Immature natural killer cell (primary cell): Measurements from ENCODE around the gene CCDC186. TPM values are rescaled to one million over a fixed set of nuclear protein-coding genes. Genes with fewer than 3 reads are reported as not detected.

Experiments
- DNase-seq, 3 donors: peaks; one replicate each; pipeline ENCODE4 v3.0.0; 2022; ENCODE audit warnings: mixed read lengths in 1 of 3
- H3K27ac Mint-ChIP-seq, 6 donors: one replicate each; pipeline ENCODE4 v1.8.0; 2020; ENCODE audit warnings: mixed read lengths in 6 of 6, mild to moderate bottlenecking in 5 of 6, inconsistent platforms in 4 of 6, moderate library complexity in 3 of 6
- H3K27me3 Mint-ChIP-seq, 3 donors: one replicate each; pipeline ENCODE4 v1.8.0; 2020 to 2021; ENCODE audit warnings: low read depth in 3 of 3, mild to moderate bottlenecking in 3 of 3, mixed read lengths in 3 of 3, moderate library complexity in 3 of 3, inconsistent platforms in 1 of 3
- H3K36me3 Mint-ChIP-seq, 3 donors: one replicate each; pipeline ENCODE4 v1.8.0; 2020; ENCODE audit warnings: mixed read lengths in 3 of 3, inconsistent platforms in 2 of 3, mild to moderate bottlenecking in 2 of 3
- H3K4me1 Mint-ChIP-seq, 2 donors: one replicate each; pipeline ENCODE4 v1.8.0; 2020; ENCODE audit warnings: inconsistent platforms in 2 of 2, mild to moderate bottlenecking in 2 of 2, mixed read lengths in 2 of 2, moderate library complexity in 1 of 2
- H3K4me3 Mint-ChIP-seq, 5 donors: one replicate each; pipeline ENCODE4 v1.8.0; 2020; ENCODE audit warnings: mild to moderate bottlenecking in 5 of 5, mixed read lengths in 5 of 5, inconsistent platforms in 3 of 5, moderate library complexity in 3 of 5
- H3K9me3 Mint-ChIP-seq, 6 donors: one replicate each; pipeline ENCODE4 v1.8.0; 2020; ENCODE audit warnings: mild to moderate bottlenecking in 6 of 6, mixed read lengths in 6 of 6, inconsistent platforms in 4 of 6, moderate library complexity in 3 of 6
- polyA plus RNA-seq, 3 donors: library from polyadenylated mRNA; unstranded; fragments of 300-500 nt; fragmentation: Illumina TruSeq; gene quantifications; one replicate each; pipeline ENCODE4 v1.2.3, GENCODE V29; 2021

The CCDC186 gene
- 10 to 100 TPM; 18.2 to 24.3 (median 20.0) TPM for polyA plus RNA-seq

DNA sequence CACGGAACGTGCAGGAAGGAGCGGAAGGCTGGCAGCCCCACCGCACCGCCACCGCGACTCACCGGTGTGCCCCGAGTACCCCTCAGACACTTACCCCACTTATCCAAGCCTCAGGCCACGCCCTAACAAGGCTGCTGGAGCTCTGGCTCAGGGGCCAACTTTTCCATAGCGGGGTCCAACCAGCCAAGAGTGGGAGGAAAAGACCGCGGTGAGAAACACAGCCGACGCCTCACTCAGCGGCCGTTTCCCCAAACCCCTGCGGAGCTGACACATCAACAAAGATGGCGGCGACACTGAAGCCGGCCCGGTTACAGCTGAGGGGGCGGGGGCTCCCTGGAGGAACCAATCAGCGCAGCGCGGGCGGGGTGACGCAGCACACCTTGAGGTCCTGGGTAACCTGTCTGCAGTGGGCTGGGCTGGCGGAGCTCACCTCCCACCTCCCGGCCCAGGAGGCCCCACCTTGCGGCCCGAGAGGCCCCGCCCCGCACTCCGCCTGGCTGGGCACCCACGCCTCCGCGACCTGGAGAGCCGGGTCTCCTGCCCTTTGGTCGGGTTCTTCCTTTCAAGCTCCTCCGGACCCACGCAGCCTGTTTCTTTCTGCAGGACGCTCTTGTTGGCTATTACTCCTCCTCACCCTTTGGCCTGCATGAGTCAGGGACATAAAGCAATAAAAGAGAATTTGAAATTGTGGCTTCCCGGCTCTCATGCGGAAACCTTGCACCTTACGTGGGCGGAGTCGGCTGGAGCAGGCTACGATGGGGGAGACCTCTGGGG, at the start of gene CCDC186:
CCDC186 (minus strand) TSS at position 283 of the 774 bp plus-strand sequence. CDS start 10,935 bp downstream, outside the sequence.
- peak within 1 kb of the TSS; percentile 88 to 99 (median 95) for H3K4me3 Mint-ChIP-seq
- peaks cover 37 to 53% of the 10 kb centered on the region in 2 donors for H3K4me1 Mint-ChIP-seq
- H3K9me3 Mint-ChIP-seq = no peaks in the 10 kb centered on the region
- H3K36me3 Mint-ChIP-seq = no peaks in the 10 kb centered on the region
- H3K27me3 Mint-ChIP-seq = peaks cover 6 to 13% (median 11%) of the 10 kb centered on the region in 3 donors
- peak within 1 kb of the TSS; percentile 94 to 99 (median 99) for H3K27ac Mint-ChIP-seq
- peak; percentile 95 to 96 (median 96) for DNase-seq

- Mint-ChIP-seq H3K36me3 (no peaks in the 10 kb centered on the region), H3K27me3 (peaks cover 0 to 21% (median 2%) of the 10 kb centered on the region in 3 donors), H3K4me3 (no peak overlapping the region), H3K9me3 (no peaks in the 10 kb centered on the region), H3K4me1 (no peaks in the 10 kb centered on the region), H3K27ac (no peak overlapping the region)
- no peak for DNase-seq
Measured at GRCh38 chr10:114223066-114223465, 49.1 kb upstream of the CCDC186 start.

GRCh38 chr10:114221235-114221634, 47.2 kb upstream of the CCDC186 start:
- Mint-ChIP-seq H3K4me1 (no peaks in the 10 kb centered on the region), H3K36me3 (no peaks in the 10 kb centered on the region), H3K9me3 (no peaks in the 10 kb centered on the region), H3K27me3 (peaks cover 0 to 19% (median 2%) of the 10 kb centered on the region in 3 donors), H3K4me3 (no peak overlapping the region), H3K27ac (no peak overlapping the region)
- no peak for DNase-seq

DNA sequence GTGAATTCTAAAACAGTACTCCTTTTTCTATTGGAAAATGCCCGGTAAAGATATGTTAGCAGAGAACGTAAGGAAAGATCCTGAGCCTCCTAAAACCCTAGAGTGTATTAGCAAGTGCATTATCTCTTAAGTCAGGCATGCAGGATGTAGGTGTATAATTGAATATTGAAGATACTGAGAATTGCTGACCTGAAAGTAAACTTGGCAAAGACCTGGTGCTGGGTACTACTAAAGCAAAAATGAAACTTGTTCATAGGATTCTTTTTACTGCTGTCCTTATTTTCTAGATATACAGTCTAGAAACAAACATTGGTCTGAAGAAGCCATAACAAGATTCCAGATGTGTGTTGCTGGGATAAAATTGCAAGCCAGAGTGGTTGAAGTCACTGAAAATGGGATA, 46.3 kb upstream of the CCDC186 start:
- Mint-ChIP-seq H3K27me3 (peaks cover 0 to 17% (median 2%) of the 10 kb centered on the region in 3 donors), H3K4me1 (no peaks in the 10 kb centered on the region), H3K36me3 (no peaks in the 10 kb centered on the region), H3K9me3 (no peaks in the 10 kb centered on the region), H3K4me3 (no peak overlapping the region), H3K27ac (no peak overlapping the region)
- no peak for DNase-seq

- H3K4me3 Mint-ChIP-seq = no peak overlapping the region
- H3K4me1 Mint-ChIP-seq = no peaks in the 10 kb centered on the region
- H3K36me3 Mint-ChIP-seq = no peaks in the 10 kb centered on the region
- no peak for DNase-seq
- H3K9me3 Mint-ChIP-seq = no peaks in the 10 kb centered on the region
- H3K27ac Mint-ChIP-seq = no peak overlapping the region
- H3K27me3 Mint-ChIP-seq = peaks cover 0 to 6% (median 5%) of the 10 kb centered on the region in 3 donors
Measured at GRCh38 chr10:114215033-114215432, 41.0 kb upstream of the CCDC186 start.

DNA sequence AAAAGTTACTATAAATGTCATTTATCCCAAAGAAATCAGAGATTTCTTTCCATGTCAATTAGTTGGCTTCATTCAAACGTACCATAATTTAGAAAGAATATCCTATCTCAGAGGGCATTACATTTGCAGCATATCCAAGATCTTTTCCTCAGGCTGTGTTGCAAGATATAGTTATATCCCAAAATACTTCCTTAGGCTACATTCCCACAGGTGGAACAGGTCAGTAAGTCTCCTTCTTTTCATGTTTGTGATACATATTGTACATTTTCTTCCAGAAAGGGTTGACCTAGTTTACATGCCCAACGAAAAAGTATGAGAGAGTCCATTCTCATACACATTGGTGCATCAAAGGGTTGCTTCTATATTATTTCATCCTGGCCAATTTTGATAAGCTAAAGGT, 38.1 kb upstream of the CCDC186 start:
- Mint-ChIP-seq H3K27ac (no peak overlapping the region), H3K4me3 (no peak overlapping the region), H3K36me3 (no peaks in the 10 kb centered on the region), H3K27me3 (peaks cover 0 to 6% (median 2%) of the 10 kb centered on the region in 3 donors), H3K9me3 (no peaks in the 10 kb centered on the region), H3K4me1 (no peaks in the 10 kb centered on the region)
- no peak for DNase-seq

DNA sequence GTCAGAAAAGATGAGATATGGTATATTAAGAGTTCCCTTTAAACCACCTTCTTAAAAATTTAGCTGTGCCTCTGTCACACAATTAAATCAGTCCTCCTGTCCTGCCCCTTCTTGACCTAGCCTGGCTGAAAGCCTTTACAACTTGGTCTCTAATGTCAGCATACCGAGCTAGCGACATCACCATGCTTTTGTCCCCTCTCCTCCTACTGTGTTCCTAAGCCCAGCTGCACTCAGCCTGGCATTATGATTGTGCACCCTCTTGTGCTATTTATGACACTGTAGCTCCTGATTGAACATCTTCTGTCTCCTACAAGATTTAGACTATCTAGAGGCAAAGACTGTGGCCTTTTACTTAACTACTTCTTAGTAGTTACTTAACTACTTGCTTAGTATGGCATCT, 34.3 kb upstream of the CCDC186 start:
- H3K4me3 Mint-ChIP-seq = no peak overlapping the region
- peaks cover 0 to 4% (median 2%) of the 10 kb centered on the region in 3 donors for H3K27me3 Mint-ChIP-seq
- no peaks in the 10 kb centered on the region for H3K9me3 Mint-ChIP-seq
- no peaks in the 10 kb centered on the region for H3K4me1 Mint-ChIP-seq
- H3K27ac Mint-ChIP-seq = no peak overlapping the region
- H3K36me3 Mint-ChIP-seq = no peaks in the 10 kb centered on the region
- no peak for DNase-seq

GRCh38 chr10:114207349-114207748, 33.3 kb upstream of the CCDC186 start:
- H3K4me3 Mint-ChIP-seq = no peak overlapping the region
- no peaks in the 10 kb centered on the region for H3K4me1 Mint-ChIP-seq
- no peaks in the 10 kb centered on the region for H3K36me3 Mint-ChIP-seq
- no peaks in the 10 kb centered on the region for H3K9me3 Mint-ChIP-seq
- no peak for DNase-seq
- no peak overlapping the region for H3K27ac Mint-ChIP-seq
- peaks cover 0 to 3% (median 2%) of the 10 kb centered on the region in 3 donors for H3K27me3 Mint-ChIP-seq

DNA sequence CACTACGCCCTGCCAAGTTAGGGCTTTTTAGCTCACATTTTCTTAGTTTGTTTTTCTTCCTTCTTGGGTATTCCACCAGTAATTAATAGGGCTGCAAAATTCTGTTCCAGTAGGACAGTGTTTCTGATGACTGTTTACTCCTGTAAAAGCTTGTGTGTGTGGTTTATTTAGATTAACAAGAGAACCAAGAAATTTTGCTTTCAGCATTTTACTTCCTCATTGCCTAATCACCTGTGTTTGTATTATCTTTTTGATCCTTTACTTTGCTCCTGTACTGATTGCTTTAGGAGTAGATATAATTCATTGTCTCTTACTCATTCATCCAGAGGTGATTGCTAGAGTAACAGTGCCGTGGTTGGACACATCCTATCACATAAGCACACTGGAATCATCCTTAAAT, 32.9 kb upstream of the CCDC186 start:
- DNase-seq = no peak
- Mint-ChIP-seq H3K27me3 (peaks cover 1 to 3% (median 2%) of the 10 kb centered on the region in 3 donors), H3K27ac (no peak overlapping the region), H3K4me3 (no peak overlapping the region), H3K9me3 (no peaks in the 10 kb centered on the region), H3K36me3 (no peaks in the 10 kb centered on the region), H3K4me1 (no peaks in the 10 kb centered on the region)

DNA sequence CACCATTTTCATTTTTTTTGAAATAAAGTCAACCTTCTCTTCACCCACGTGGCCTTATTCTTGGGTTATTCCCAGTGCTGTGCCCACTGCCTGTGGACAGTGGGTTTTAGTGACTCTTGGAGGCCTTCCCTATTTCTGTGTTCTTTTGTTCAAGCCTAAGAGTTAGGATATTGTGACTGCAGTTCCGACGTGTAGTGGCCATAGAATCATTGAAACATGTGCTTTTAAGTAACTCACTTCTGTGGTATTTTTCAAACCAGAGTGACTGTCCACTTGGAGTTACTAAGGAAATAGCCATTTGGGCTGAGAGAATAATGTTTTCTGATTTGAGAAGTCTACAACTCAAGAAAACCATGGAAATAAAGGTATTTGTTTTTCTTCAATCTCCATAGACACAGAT, 28.8 kb upstream of the CCDC186 start:
- no peaks in the 10 kb centered on the region for H3K36me3 Mint-ChIP-seq
- DNase-seq = no peak
- H3K9me3 Mint-ChIP-seq = no peaks in the 10 kb centered on the region
- no peak overlapping the region for H3K27ac Mint-ChIP-seq
- H3K4me1 Mint-ChIP-seq = no peaks in the 10 kb centered on the region
- peak overlapping the region in 1 of 5 donors; percentile 5 for H3K4me3 Mint-ChIP-seq
- peaks cover 3 to 14% (median 5%) of the 10 kb centered on the region in 3 donors for H3K27me3 Mint-ChIP-seq

GRCh38 chr10:114199239-114199638, 25.2 kb upstream of the CCDC186 start:
- Mint-ChIP-seq H3K4me3 (no peak overlapping the region), H3K27ac (no peak overlapping the region)

DNA sequence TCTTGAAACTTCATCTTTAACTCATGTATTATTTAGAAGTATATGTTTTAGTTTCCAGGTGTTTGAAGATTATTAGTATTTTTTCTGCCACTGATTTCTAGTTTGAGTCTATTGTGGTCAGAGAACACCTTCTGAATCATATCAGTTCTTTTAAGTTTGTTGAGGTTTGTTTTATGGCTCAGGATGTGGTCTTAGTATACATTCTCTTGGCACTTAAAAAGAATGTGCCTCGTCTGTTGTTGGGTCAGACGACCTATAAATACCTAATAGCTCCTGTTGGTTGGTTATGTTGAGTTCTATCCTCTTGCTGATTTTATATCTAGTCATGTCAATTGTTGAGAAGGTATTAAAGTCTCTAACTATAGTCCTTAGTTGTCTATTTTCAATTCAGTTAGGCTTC, 21.1 kb upstream of the CCDC186 start:
- Mint-ChIP-seq H3K4me1 (no peaks in the 10 kb centered on the region), H3K27me3 (peaks cover 7 to 28% (median 15%) of the 10 kb centered on the region in 3 donors), H3K9me3 (no peaks in the 10 kb centered on the region), H3K27ac (no peak overlapping the region), H3K36me3 (no peaks in the 10 kb centered on the region), H3K4me3 (no peak overlapping the region)
- no peak for DNase-seq

More at GRCh38 chr10:114199239-114199638, 25.2 kb upstream of the CCDC186 start:
- Mint-ChIP-seq H3K36me3 (no peaks in the 10 kb centered on the region), H3K27me3 (peaks cover 5 to 28% (median 6%) of the 10 kb centered on the region in 3 donors), H3K4me1 (no peaks in the 10 kb centered on the region), H3K9me3 (no peaks in the 10 kb centered on the region)
- no peak for DNase-seq

- Mint-ChIP-seq H3K4me3 (no peak overlapping the region), H3K27ac (no peak overlapping the region), H3K27me3 (peaks cover 4 to 16% (median 16%) of the 10 kb centered on the region in 3 donors), H3K36me3 (no peaks in the 10 kb centered on the region), H3K9me3 (no peaks in the 10 kb centered on the region), H3K4me1 (no peaks in the 10 kb centered on the region)
- no peak for DNase-seq
Measured at GRCh38 chr10:114189700-114190099, 15.7 kb upstream of the CCDC186 start.

DNA sequence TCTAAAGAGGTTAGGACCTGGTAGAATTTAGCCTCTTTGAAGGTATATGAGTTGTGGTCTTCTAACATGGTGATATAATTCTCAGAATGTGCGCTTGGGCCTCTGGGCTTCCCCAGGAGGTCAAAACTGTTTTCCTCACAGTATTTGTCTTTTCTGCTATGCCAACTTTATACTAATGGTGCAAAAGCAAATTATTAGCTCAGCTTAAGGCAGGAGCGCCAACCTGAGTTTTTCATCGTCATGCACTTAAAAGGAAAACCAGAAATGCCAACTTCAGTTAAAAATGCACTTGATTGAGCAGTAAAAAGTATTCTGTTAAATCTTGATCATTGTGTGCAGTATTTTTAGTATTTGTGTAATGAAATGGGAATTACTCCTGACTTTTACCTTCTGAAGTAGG, 14.9 kb upstream of the CCDC186 start:
- H3K27ac Mint-ChIP-seq = no peak overlapping the region
- H3K27me3 Mint-ChIP-seq = peaks cover 4 to 16% (median 10%) of the 10 kb centered on the region in 3 donors
- no peak overlapping the region for H3K4me3 Mint-ChIP-seq
- no peaks in the 10 kb centered on the region for H3K4me1 Mint-ChIP-seq
- H3K36me3 Mint-ChIP-seq = no peaks in the 10 kb centered on the region
- no peaks in the 10 kb centered on the region for H3K9me3 Mint-ChIP-seq
- no peak for DNase-seq

GRCh38 chr10:114188001-114188400, 14.0 kb upstream of the CCDC186 start:
- Mint-ChIP-seq H3K4me1 (no peaks in the 10 kb centered on the region), H3K36me3 (no peaks in the 10 kb centered on the region), H3K4me3 (no peak overlapping the region), H3K9me3 (no peaks in the 10 kb centered on the region), H3K27ac (no peak overlapping the region), H3K27me3 (peaks cover 4 to 8% (median 8%) of the 10 kb centered on the region in 3 donors)
- DNase-seq = no peak
